Measurements from ENCODE around the gene XRCC1.

DNA sequence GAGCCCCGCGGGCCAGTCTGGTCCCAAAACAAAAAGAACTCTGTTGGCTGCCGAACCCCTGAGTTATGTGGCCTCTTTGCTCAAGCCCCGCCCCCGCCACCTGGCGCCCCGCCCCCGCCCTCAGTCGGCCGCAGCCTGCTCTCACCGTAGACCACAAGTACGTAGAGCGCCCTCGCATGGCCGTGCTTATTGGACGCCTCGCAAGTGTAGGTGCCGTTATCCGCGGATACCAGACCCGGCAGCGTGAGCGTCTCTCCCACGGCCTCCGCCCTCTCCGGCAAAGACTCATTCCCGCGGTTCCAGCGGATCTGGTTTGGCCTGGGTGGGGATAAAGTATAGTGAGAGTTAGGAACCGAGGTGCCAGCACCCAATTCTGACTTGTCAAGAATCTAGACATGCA, 49.6 kb upstream of the XRCC1 start:
- TF ChIP-seq SIN3A (conservative IDR thresholded peaks at IDR 0.05 in 1 of 2, IDR thresholded peaks at IDR 0.05 in 1 of 2; ENCODE audit: low read depth in 1 of 2, low read length in 2 of 2) (no peak; a peak in 1 of 4 replicates), SIX5 (IDR thresholded peaks at IDR 0.05; ENCODE audit: low read depth, low read length) (no peak), YY1 (IDR thresholded peaks at IDR 0.05; ENCODE audit: low read depth, low read length) (no peak), POLR2A (IDR thresholded peaks at IDR 0.05; ENCODE audit: control extremely low read depth in 1 of 2, low read depth in 2 of 2, low read length in 2 of 2) (no peak)
